MM.1S (cell line): Measurements from ENCODE around the gene MAPK12.
A peak's percentile ranks its signal among the peaks of the same experiment; 100 is the strongest.

Experiments
- DNase-seq: peaks from one replicate; pipeline ENCODE4 v3.0.0-alpha.2; 2015
- H2AFZ ChIP-seq: fragments of 300-600 bp; sonication (generic); 2 replicates; pipeline ENCODE4 v1.6.0; 2016; ENCODE audit warnings: antibody characterized with exemption, low read length
- H3F3A ChIP-seq: fragments of 300-600 bp; sonication (generic); 2 replicates; pipeline ENCODE4 v1.6.1; 2016; ENCODE audit warnings: mild to moderate bottlenecking, antibody characterized with exemption, low read length, moderate library complexity, mixed read lengths; ENCODE audit not compliant: insufficient read depth
- H3K27ac ChIP-seq: fragments of 300-600 bp; sonication (generic); 2 replicates; pipeline ENCODE4 v1.5.1; 2016; ENCODE audit warnings: mild to moderate bottlenecking, low read length
- H3K27me3 ChIP-seq: fragments of 300-600 bp; sonication (generic); replicated peaks from 2 replicates; pipeline ENCODE4 v1.6.0; 2016; ENCODE audit warnings: low read length; ENCODE audit not compliant: insufficient read depth
- H3K36me3 ChIP-seq: fragments of 300-600 bp; sonication (generic); replicated peaks from 2 replicates; pipeline ENCODE4 v1.6.1; 2016; ENCODE audit warnings: mild to moderate bottlenecking, low read length, mixed read lengths; ENCODE audit not compliant: insufficient read depth
- H3K4me1 ChIP-seq: fragments of 300-600 bp; sonication (generic); 2 replicates; pipeline ENCODE4 v1.6.1; 2016; ENCODE audit warnings: low read length, mixed read lengths
- H3K4me2 ChIP-seq: fragments of 300-600 bp; sonication (generic); 2 replicates; pipeline ENCODE4 v1.6.0; 2016; ENCODE audit warnings: low read depth, low read length
- H3K4me3 ChIP-seq: fragments of 300-600 bp; sonication (generic); 2 replicates; pipeline ENCODE4 v1.5.1; 2016; ENCODE audit warnings: low read length, mixed read lengths
- H3K79me2 ChIP-seq: fragments of 300-600 bp; sonication (generic); 2 replicates; pipeline ENCODE4 v1.6.1; 2016; ENCODE audit warnings: mixed run types, low read length, mixed read lengths
- H3K9ac ChIP-seq: fragments of 300-600 bp; sonication (generic); 2 replicates; pipeline ENCODE4 v1.6.1; 2016; ENCODE audit warnings: low read length, mixed read lengths
- H3K9me2 ChIP-seq: fragments of 300-600 bp; sonication (generic); replicated peaks from 2 replicates; pipeline ENCODE4 v1.6.1; 2016; ENCODE audit warnings: mild to moderate bottlenecking, low read length, mixed read lengths; ENCODE audit not compliant: insufficient read depth
- H3K9me3 ChIP-seq: fragments of 300-600 bp; sonication (generic); replicated peaks from 2 replicates; pipeline ENCODE4 v1.6.1; 2016; ENCODE audit warnings: mild to moderate bottlenecking, low read length, mixed read lengths; ENCODE audit not compliant: insufficient read depth
- H4K20me1 ChIP-seq: fragments of 300-600 bp; sonication (generic); 2 replicates; pipeline ENCODE4 v1.6.1; 2016; ENCODE audit warnings: mild to moderate bottlenecking, low read length, moderate library complexity, mixed read lengths; ENCODE audit not compliant: insufficient read depth
- EZH2 ChIP-seq: fragments of 300-600 bp; sonication (generic); optimal IDR thresholded peaks from 2 replicates; pipeline ENCODE3; 2017; ENCODE audit warnings: low read depth, mild to moderate bottlenecking, antibody characterized with exemption, low read length, mixed read lengths
- EZH2phosphoT487 ChIP-seq: fragments of 300-600 bp; sonication (generic); IDR thresholded peaks from 2 replicates; pipeline ENCODE4 v1.6.1; 2018; ENCODE audit warnings: antibody characterized with exemption, low read length
- TF ChIP-seq, protein P1 (sequence below): fragments of 300-600 bp; sonication (generic); IDR thresholded peaks from 2 replicates; pipeline ENCODE4 v1.5.1; 2016; ENCODE audit warnings: antibody characterized with exemption, low read length, mixed read lengths

MAPK12 gene

DNA sequence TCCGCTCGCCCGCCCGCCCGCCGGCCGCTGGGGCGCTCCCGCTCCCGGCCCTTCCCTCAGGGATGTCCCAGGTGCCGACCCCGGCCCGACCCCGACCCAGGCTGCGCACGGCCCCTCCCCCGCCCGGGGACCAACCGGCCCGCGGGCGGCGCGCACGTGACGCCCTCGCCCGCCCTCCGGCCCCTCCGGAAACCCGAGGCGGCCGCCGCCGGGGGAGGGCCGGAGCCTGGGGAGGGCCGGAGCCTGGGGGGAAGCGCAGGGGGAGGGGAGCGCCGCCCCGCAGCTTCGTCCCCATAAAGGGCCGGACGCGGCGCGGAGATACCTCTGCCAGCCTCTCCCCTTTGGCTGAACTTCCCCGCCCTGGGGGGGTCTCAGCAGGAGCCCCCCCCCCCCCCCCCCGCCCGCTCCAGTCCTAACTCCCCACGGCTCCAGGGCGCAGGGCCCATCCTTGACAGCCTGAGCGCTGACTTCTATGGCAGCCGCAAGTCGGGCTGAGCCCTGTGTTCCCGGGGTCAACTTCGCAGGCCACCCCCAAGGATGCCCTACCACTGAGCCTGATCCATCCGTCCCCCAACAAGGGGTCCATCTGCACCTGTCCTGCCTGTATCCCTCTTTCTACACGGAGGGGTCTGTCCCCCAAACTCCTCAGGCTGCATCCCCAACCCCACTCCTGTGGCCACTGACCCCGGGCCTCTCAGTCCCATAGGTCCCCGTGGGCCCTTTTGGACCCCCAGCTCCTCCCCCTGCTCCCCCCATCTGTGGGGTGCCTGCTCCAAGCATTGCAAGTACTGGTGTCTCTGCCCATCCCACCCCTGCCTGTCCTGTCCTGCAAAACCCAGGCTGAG, at the start of gene MAPK12:
Gene MAPK12, minus strand, starts transcription at position 69 of the 845 bp plus-strand sequence. CDS start 174 bp downstream, outside the sequence.
- Histone ChIP-seq H3F3A (no peaks in the 10 kb centered on the region), H3K9me2 (no peaks in the 10 kb centered on the region), H3K36me3 (no peaks in the 10 kb centered on the region), H2AFZ (peak within 1 kb of the TSS; percentile 57), H3K27me3 (no peaks in the 10 kb centered on the region), H3K4me2 (peak within 1 kb of the TSS; percentile 85), H3K4me1 (peaks cover 8% of the 10 kb centered on the region), H3K9ac (peak within 1 kb of the TSS; percentile 73), H3K79me2 (peaks cover 16% of the 10 kb centered on the region), H3K9me3 (no peaks in the 10 kb centered on the region), H4K20me1 (no peaks in the 10 kb centered on the region), H3K4me3 (peak within 1 kb of the TSS; percentile 90), H3K27ac (no peak within 1 kb of the TSS)
- peak; percentile 63 for DNase-seq
- TF ChIP-seq, protein P1, sequence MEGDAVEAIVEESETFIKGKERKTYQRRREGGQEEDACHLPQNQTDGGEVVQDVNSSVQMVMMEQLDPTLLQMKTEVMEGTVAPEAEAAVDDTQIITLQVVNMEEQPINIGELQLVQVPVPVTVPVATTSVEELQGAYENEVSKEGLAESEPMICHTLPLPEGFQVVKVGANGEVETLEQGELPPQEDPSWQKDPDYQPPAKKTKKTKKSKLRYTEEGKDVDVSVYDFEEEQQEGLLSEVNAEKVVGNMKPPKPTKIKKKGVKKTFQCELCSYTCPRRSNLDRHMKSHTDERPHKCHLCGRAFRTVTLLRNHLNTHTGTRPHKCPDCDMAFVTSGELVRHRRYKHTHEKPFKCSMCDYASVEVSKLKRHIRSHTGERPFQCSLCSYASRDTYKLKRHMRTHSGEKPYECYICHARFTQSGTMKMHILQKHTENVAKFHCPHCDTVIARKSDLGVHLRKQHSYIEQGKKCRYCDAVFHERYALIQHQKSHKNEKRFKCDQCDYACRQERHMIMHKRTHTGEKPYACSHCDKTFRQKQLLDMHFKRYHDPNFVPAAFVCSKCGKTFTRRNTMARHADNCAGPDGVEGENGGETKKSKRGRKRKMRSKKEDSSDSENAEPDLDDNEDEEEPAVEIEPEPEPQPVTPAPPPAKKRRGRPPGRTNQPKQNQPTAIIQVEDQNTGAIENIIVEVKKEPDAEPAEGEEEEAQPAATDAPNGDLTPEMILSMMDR = no peak

DNA sequence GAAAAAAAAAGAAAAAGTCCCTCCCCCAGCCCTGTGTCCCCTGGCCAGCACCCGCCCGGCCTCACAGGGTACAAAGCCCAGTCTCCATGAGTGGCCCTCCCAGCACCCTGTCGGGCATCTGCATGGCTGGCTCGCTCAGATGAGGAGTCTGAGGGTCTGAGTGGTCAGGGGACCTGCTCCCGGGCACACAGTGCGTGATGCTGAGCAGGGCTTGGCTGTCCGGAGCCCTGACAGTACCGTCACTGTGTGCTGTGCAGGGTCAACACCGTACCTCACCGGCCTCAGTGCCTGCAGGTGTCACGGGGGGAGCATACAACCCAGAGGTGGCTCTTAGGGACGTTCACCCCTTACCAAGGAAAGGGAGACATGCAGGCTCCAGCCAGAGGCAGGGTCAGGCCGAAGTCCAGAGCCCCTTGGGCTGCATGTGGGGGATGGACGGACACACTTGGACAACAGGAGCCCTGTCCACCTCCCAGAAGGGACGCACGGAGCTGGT, 49.5 kb upstream of the MAPK12 start:
- TF ChIP-seq EZH2phosphoT487 (no peak), EZH2 (no peak)
- TF ChIP-seq, protein P1 = no peak
- Histone ChIP-seq H3K9ac (no peak overlapping the region), H2AFZ (no peak overlapping the region), H3K79me2 (peaks cover 22% of the 10 kb centered on the region), H3K36me3 (no peaks in the 10 kb centered on the region), H4K20me1 (no peaks in the 10 kb centered on the region), H3K4me2 (no peak overlapping the region), H3F3A (peaks cover 19% of the 10 kb centered on the region), H3K4me1 (peaks cover 32% of the 10 kb centered on the region), H3K27ac (no peak overlapping the region), H3K9me3 (no peaks in the 10 kb centered on the region), H3K4me3 (no peak overlapping the region), H3K27me3 (no peaks in the 10 kb centered on the region), H3K9me2 (no peaks in the 10 kb centered on the region)
- no peak for DNase-seq

DNA sequence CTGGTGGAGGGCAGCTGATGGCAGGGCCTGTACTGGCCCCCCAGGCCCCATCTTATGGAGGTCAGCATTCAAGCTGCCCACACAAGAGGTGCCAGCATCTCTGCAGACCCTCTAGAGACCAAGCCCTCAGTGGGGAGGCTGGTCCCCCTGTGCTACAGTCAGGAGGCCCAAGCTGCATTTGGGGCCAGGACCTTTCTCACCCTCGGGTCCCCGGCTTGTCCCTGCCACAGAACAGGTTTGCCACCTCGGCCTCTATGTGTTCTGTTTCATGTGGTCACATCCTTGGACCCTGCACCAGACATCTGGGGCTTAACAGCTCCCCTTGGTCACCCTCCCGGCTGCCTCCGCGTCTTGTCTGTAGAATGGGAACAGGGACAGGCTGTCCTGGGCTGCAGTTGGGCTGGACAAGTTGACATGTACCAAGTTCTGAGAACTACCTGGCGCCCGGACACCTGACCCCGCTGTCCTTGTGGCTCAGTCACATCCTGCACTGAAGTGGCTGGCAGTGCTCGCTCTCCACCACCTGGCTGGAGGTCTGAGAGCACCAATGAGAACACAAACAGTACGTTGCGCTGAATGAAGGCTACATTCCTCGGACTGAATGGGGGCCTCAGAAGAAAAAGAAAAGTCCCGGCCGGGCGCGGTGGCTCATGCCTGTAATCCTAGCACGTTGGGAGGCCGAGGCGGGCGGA, 48.7 kb upstream of the MAPK12 start:
- Histone ChIP-seq H3K4me1 (peaks cover 28% of the 10 kb centered on the region), H3K9ac (no peak overlapping the region), H3K4me3 (no peak overlapping the region), H3K9me3 (no peaks in the 10 kb centered on the region), H3K4me2 (no peak overlapping the region), H3K79me2 (peaks cover 30% of the 10 kb centered on the region), H3K27ac (no peak overlapping the region), H3F3A (peaks cover 16% of the 10 kb centered on the region), H3K27me3 (no peaks in the 10 kb centered on the region), H2AFZ (no peak overlapping the region), H4K20me1 (no peaks in the 10 kb centered on the region), H3K9me2 (no peaks in the 10 kb centered on the region), H3K36me3 (no peaks in the 10 kb centered on the region)
- TF ChIP-seq EZH2 = no peak
- no peak for TF ChIP-seq EZH2phosphoT487
- TF ChIP-seq, protein P1 = no peak
- DNase-seq = no peak
